CD4-positive, alpha-beta T cell treated with Interleukin-4 for 4 hours (primary cell): Measurements from ENCODE around the gene NTSR1.

Source experiments
- DNase-seq: peaks from one replicate; pipeline ENCODE4 v3.0.0-alpha.2; 2020

NTSR1 gene

DNA sequence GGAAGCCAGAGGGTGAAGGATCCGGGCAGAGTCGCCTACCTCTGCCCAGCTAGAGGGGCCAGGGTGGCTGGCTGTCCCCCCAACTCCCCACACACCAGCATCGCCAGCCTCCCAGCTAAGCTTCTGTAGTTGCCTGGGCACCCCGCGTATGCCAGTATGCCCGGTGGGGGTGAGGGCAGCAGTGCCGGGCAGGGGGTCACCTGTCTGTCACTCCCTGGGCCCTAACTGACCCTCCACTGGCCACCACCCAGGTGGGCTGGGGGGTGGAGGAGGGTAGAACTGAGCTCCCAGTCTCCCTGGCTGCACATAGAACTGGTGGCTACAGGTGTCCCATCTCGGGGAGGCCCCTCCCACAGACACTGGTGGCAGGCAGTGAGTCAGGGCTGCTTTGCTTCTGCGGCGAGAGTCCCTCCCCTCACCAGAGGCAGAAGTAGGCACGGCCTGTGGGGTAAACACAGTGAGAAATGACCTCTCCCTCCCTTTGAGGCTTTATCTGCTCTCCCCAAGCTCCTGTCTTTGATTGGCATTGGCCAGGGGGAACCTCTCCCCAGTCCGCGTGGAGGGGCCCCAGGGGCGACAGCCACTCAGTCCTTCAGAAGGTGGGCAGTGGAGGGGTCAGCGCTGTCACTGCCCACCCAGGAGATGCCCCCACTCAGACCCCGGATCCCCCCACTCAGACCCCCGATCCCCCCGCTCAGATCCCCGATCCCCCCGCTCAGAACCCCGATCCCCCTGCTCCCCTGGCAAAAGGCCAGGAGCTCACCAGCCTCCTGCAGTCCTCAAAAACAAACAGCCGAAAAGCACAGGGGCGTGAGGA, 2.5 kb downstream of the NTSR1 start:
- peak; percentile 16 for DNase-seq

DNA sequence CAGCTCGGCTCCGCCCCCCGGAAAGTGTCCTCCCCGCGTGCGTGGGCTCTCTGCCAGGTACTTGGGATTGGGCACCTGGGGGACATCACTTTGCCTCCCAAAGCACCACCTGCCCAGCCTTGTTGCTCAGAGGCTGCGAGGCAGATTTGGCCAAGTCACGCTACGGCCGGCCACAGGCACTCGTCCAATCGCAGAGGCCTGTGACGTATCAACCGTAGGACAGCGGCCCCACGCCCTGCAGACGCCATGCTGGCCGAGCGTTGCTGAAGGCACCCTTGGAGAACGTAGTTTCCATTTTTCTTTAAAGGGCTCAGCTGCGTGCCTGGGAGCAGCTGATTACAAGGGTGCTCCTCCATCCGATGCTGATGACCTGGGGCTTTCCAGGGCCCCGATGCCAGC, 3.1 kb downstream of the NTSR1 start:
- DNase-seq = no peak

GRCh38 chr20:62712606-62713005, 4.0 kb downstream of the NTSR1 start:
- DNase-seq = no peak

DNA sequence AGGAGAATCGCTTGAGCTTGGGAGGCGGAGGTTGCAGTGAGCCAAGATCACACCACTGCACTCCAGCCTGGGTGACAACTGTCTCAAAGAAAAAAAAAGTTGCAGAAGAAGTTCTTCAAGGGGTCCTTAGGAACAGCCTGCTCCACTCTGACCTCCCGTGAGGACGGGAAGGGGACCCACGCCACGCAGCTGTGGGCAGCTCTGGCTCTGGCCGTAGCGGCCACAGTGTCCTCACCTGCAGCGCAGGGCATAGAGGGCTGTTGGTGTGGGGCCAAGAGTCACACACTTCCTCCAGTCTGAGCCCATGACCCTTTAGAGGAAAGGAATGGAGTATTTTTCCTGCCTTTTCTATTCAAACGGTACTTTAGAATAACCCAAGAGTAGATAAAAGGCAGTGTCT, 5.4 kb downstream of the NTSR1 start:
- no peak for DNase-seq

- no peak for DNase-seq
Measured at GRCh38 chr20:62714799-62715198, 6.2 kb downstream of the NTSR1 start.

GRCh38 chr20:62715201-62715600, 6.6 kb downstream of the NTSR1 start:
- DNase-seq = no peak

DNA sequence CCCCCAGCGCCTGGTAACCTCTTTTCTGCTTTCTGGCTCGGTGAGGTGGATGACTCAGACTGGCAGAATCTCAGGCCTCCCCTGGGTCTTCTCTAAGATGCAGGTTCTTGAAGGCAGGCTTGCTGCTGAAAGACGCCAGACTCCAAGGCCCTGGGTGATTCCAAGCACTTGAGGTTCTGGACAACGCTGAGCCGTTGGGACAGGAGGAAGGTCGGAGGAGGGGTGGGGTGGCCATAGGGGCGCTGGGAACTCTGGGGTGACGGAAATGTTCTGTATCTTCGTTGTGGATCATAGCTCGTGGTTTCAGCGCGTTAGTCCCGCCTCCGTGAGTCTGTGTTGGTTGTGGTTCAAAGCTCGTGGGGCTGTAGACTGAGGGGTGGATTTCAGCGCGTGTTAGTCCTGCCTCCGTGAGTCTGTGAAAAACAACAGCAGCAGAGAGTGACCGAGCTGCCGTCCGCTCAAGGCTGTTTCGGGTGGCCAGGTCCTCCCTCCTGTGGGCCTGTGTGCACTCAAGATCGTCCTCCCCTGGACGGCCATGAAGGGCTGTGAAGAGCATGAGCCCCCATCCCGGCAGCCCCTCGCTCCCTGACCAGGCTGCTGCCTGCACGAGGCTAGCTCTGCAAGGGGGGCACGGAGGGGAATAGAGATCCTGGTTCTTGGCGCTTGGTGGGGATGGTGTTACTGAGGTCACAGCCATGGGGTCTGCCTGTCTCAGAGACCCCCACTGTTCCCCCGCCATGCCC, 7.7 kb downstream of the NTSR1 start:
- DNase-seq = peak; percentile 45

DNA sequence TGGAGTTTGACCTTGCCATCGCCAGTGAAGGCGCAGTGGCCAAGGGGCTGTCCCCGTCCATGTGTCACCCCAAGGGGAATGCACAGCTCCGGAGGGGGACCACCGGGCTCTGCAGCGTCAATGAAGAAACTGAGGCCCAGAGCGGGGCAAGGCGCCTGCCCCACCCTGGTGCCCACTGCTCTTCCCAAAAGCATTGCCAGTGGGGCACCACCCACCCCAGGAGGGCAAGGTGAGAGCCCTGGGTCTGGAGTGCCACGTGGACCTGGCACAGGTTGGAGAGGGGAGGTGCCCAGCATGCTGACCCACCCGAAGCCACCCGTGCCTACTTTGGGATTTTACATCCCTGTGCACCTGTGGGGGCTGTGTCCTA, 8.3 kb downstream of the NTSR1 start:
- DNase-seq = no peak

- DNase-seq = no peak
Measured at GRCh38 chr20:62717933-62718332, 9.3 kb downstream of the NTSR1 start.

GRCh38 chr20:62718546-62718945, 9.9 kb downstream of the NTSR1 start:
- no peak for DNase-seq

- DNase-seq = no peak
Measured at GRCh38 chr20:62719250-62719935, 10.8 kb downstream of the NTSR1 start.

DNA sequence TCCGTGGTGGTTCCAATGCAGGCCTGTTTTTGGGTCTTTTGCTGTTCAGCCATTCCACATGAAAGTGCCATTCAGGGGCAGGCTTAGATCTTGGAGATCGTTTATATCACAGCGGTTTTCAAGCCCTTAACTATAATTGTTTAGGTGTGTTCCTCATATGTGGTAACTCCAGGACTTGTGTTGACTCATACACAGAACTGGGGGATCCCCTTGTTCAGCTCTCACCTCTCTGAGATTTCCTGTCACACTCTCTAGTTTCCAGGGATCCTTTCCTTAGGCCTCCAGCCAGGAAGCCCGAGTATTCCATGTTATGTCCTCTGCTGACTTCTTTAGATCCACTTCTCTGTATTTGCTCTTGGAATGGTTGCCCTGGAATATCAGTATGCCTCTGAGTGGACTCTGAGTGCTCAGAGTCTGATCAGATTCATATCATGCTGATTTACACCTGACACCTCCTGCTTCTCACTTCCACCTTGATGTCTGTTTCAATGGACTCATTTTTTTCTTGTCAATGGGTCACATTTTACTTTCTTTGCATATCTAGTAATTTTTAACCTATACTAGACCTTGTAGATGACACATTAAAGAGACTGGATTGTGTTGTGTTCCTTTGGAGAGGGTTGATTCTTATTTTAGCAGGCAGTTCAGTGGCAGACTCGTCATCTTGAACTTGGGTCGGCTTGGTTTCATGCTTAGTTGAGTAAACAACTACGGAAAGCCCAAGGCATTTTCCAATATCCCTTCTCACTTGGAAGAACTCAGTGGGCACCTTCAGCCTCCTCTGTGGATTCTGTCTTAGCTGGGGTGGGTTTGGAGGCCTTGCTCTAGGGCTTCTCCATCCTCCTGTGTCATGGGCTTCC, 13.1 kb downstream of the NTSR1 start:
- no peak for DNase-seq

GRCh38 chr20:62722627-62723026, 14.0 kb downstream of the NTSR1 start:
- DNase-seq = no peak

DNA sequence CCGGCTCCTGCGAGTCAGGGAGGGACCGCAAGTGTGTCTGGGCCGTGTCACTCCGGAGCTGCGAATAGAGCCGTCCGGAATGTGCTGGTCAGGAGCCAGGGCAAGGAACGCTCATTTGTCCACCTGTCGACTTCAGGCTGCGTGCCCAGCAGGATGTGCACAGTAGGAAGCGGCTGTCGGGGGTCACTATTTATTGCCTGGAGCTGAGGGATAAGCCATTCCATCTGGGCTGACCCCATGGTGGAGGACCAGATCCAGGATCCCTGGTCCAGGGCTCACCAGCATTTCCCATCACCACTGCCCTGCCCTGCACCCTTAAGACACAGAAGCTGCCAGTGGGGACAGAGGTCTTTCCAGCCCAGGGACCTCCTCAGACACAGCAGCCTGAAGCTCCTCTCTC, 14.7 kb downstream of the NTSR1 start:
- DNase-seq = no peak

- no peak for DNase-seq
Measured at GRCh38 chr20:62723768-62724450, 15.3 kb downstream of the NTSR1 start.

DNA sequence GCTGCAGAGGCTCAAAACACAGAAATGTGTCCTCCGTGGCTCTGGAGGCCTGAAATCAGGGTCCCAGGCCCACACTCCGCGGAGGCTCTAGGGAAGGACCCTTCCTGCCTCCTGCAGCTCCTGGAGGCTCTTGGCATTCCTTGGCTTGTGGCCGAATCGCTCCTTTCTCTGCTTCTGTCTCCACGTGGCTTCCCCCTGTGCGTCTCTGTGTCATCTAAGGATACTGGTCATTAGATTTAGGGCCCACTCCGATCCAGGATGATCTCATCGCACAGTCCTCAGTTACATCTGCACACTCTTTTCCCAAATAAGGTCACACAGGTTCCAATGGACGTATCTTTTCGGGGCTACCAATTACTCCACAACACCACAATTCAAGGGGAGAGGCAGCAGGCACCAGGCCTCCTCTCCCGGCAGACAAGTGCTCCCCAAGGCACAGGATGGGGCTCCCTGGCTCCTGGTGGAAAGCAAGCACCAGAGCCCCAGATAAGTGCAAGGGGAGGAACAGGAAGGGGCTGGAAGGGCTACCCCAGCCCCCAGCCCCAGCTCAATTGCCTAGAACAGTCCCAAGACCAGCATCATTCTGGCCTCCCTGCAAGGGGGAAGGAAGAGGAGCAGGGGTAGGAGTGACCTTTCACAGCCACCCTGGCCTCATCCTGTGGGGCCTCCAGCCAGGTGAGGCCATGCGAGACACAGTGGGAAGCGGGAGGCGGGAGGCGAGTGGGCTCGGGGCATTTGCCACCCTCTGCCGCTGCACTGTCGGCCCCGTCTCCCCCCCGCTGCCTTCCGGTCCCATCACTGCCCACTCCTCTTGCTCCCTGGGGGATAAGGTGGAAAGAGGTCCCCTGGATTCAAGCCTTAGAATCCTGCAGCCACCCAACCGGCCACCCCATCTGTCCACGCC, 16.3 kb downstream of the NTSR1 start:
- DNase-seq = no peak

DNA sequence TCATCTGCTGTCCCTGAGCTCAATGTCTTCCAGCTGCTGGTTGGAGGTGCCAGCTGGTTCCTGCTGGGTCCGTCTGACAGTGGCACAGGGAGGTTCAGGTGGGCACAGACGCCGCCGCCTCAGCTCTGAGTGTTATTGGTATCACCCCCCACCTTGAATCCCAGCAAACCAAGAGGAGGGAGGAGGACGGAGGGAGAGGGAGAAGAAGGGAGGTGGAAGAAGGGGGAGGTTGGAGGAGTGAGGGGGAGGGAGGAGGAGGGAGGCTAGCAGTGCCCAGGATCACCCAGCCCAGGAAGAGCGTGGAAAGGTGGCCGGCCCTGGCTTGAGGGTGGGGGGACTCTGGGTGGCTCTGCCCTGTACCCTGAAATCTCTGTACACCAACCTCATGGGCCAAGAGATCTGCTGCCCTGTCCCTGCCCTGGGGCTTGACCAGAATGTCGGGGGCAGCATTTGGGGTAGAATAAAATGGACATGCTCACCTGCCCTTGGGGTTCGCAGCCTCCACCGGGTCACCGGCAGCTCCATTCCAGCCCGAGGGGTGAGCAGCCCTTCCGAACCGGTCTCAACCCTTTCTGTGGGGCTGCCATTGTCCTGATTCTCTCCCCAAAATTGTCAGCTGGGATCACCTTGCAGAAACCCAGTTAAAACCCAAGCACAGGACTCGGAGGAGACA, 17.1 kb downstream of the NTSR1 start:
- DNase-seq = no peak

GRCh38 chr20:62726276-62726675, 17.6 kb downstream of the NTSR1 start:
- DNase-seq = no peak

- DNase-seq = no peak
Measured at GRCh38 chr20:62726716-62727583, 18.3 kb downstream of the NTSR1 start.
